Panc1 (cell line): ENCODE measurements around the gene TMTC1. TPM values are rescaled to one million over a fixed set of nuclear protein-coding genes. Genes with fewer than 3 reads are reported as not detected.

Source experiments
- ATAC-seq: fragments of 200-7000 bp; cut with Tn5 transposase; 2 replicates; pipeline ENCODE4 v1.9.1; 2020; ENCODE audit warnings: mild to moderate bottlenecking, moderate library complexity
- BruUV-seq: library from RNA; stranded (reverse); fragments of 400-500 nt; replicated peaks from 2 replicates; lab custom pipeline; 2021; lab: Mats Ljungman, UMichigan
- CTCF ChIA-PET: fragments of 300-600 bp; sonication (Branson Sonifier 250); formaldehyde crosslinking; loops from one replicate; lab custom pipeline; 2022; ENCODE audit warnings: antibody characterized with exemption; lab: Charles Lee
- POLR2A ChIA-PET: fragments of 300-600 bp; sonication (Branson Sonifier 250); formaldehyde crosslinking; loops from one replicate; lab custom pipeline; 2022; ENCODE audit warnings: antibody characterized with exemption; lab: Charles Lee
- DNase-seq: peaks from one replicate; pipeline ENCODE4 v3.0.0-alpha.2; 2010; ENCODE audit warnings: low read depth, low spot score
- H3K27ac ChIP-seq: 2 replicates; pipeline ENCODE4 v1.5.1; 2011; ENCODE audit warnings: mild to moderate bottlenecking, low read length, inconsistent platforms
- H3K27me3 ChIP-seq: fragments of 200-500 bp; sonication (Bioruptor generic); 2 replicates; pipeline ENCODE4 v1.6.0; 2014; ENCODE audit warnings: low read length, inconsistent platforms; ENCODE audit not compliant: control insufficient read depth, insufficient read depth
- H3K36me3 ChIP-seq: fragments of 200-500 bp; sonication (Bioruptor generic); 2 replicates; pipeline ENCODE4 v1.5.1; 2014; ENCODE audit warnings: inconsistent platforms, mild to moderate bottlenecking, low read length, moderate library complexity; ENCODE audit not compliant: control insufficient read depth, insufficient read depth
- H3K4me1 ChIP-seq: 2 replicates; pipeline ENCODE4 v1.5.1; 2011; ENCODE audit warnings: inconsistent platforms, mild to moderate bottlenecking, low read length, moderate library complexity; ENCODE audit not compliant: control insufficient read depth, insufficient read depth
- H3K4me3 ChIP-seq, 2 experiments: 2 replicates each; pipeline ENCODE4 v1.5.1; 2011 to 2012; ENCODE audit warnings: low read depth in 2 of 2, low read length in 2 of 2, mild to moderate bottlenecking in 2 of 2, inconsistent platforms in 1 of 2, moderate library complexity in 1 of 2
- H3K9me3 ChIP-seq: fragments of 200-500 bp; sonication (Bioruptor generic); 2 replicates; pipeline ENCODE4 v1.5.1; 2014; ENCODE audit warnings: low read depth, mild to moderate bottlenecking, inconsistent platforms, low read length, moderate library complexity; ENCODE audit not compliant: control insufficient read depth, insufficient read depth
- CTCF ChIP-seq: fragments of 450-650 bp; IDR thresholded peaks from 2 replicates; pipeline ENCODE4 v1.5.1; 2017; ENCODE audit warnings: mild to moderate bottlenecking
- POLR2AphosphoS5 ChIP-seq: IDR thresholded peaks from 2 replicates; pipeline ENCODE4 v1.6.1; 2012; ENCODE audit warnings: mild to moderate bottlenecking, low read depth, low read length, moderate library complexity
- REST ChIP-seq, 2 experiments: IDR thresholded peaks; 2 replicates each; pipeline ENCODE4 v1.6.1; 2011 to 2012; ENCODE audit warnings: low read depth in 2 of 2, control low read depth in 1 of 2, low read length in 1 of 2, mild to moderate bottlenecking in 1 of 2, moderate library complexity in 1 of 2; ENCODE audit not compliant: insufficient read depth in 1 of 2
- SIN3A ChIP-seq: IDR thresholded peaks from 2 replicates; pipeline ENCODE4 v1.6.1; 2012; ENCODE audit warnings: low read depth, mild to moderate bottlenecking, low read length, moderate library complexity, borderline replicate concordance; ENCODE audit not compliant: insufficient read depth
- TCF7L2 ChIP-seq: IDR thresholded peaks from 2 replicates; pipeline ENCODE4 v1.6.1; 2011; ENCODE audit warnings: mild to moderate bottlenecking, low read depth, low read length, inconsistent platforms
- in situ Hi-C: cut with HindIII; loops from 2 replicates; pipeline ENCODE4 v1.10.0; 2016; ENCODE audit warnings: low sequenced_read_pairs, low pct_unique_long_range_greater_than_20kb
- intact Hi-C: fragments of 100-400 bp; cut with micrococcal nuclease; formaldehyde crosslinking; loops from one replicate; pipeline ENCODE4 v1.10.0; 2022; ENCODE audit not compliant: unreplicated experiment
- total RNA-seq: library from RNA; stranded (reverse); gene quantifications from one replicate; pipeline ENCODE4 v1.2.1, GENCODE V29; 2021; ENCODE audit not compliant: unreplicated experiment

Gene TMTC1
- total RNA-seq, 1 experiment from 2014 or later: 0.28 TPM

- ChIA-PET CTCF (no interaction called here), POLR2A (no interaction called here)
- H3K9me3 ChIP-seq: no peaks in the 10 kb centered on the region
- no peak overlapping the region for H3K4me3 ChIP-seq
- H3K36me3 ChIP-seq: no peaks in the 10 kb centered on the region
- DNase-seq (no peak), ATAC-seq (no peak)
- in situ Hi-C loops (no loop called here), intact Hi-C loops (no loop called here)
- no peaks in the 10 kb centered on the region for H3K27me3 ChIP-seq
- no TSS peak for BruUV-seq
- no peaks in the 10 kb centered on the region for H3K4me1 ChIP-seq
- no peak overlapping the region for H3K27ac ChIP-seq
- TF ChIP-seq POLR2AphosphoS5 (no peak), CTCF (no peak), SIN3A (no peak), TCF7L2 (no peak), REST (IDR thresholded peaks at IDR 0.05; ENCODE audit: insufficient read depth in 1 of 2, low read depth in 2 of 2, low read length in 1 of 2) (no peak)
These were observed 205.0 kb downstream of the TMTC1 start for GRCh38 chr12:29578731-29579130.

GRCh38 chr12:29578070-29578469, 205.7 kb downstream of the TMTC1 start:
- no peaks in the 10 kb centered on the region for H3K9me3 ChIP-seq
- no peak overlapping the region for H3K4me3 ChIP-seq
- ATAC-seq (no peak), DNase-seq (no peak)
- BruUV-seq: no TSS peak
- ChIA-PET POLR2A (no interaction called here), CTCF (no interaction called here)
- TF ChIP-seq POLR2AphosphoS5 (no peak), REST (IDR thresholded peaks at IDR 0.05; ENCODE audit: insufficient read depth in 1 of 2, low read depth in 2 of 2, low read length in 1 of 2) (no peak), SIN3A (no peak), TCF7L2 (no peak), CTCF (no peak)
- no peaks in the 10 kb centered on the region for H3K36me3 ChIP-seq
- in situ Hi-C loops (no loop called here), intact Hi-C loops (no loop called here)
- H3K4me1 ChIP-seq: no peaks in the 10 kb centered on the region
- H3K27me3 ChIP-seq: no peaks in the 10 kb centered on the region
- no peak overlapping the region for H3K27ac ChIP-seq
